ENCODE data around the gene ADAMTS7.
"Not testable (repeated sequence)": the region's sequence is repeated elsewhere in the genome, so short reads cannot be mapped to it uniquely, and the experiment has no call there.

The ADAMTS7 gene

GRCh38 chr15:78775472-78775871 lies 35.8 kb downstream of the ADAMTS7 start:
- no peak for TF ChIP-seq CTCF (IDR thresholded peaks at IDR 0.05; ENCODE audit: low read depth, low read length)
- DNase-seq (ENCODE audit: extremely low read depth, low read depth): no peak

- DNase-seq (ENCODE audit: extremely low read depth, low read depth): not testable (repeated sequence)
Observed at GRCh38 chr15:78774451-78774990, 36.7 kb downstream of the ADAMTS7 start.

- not testable (repeated sequence) for DNase-seq (ENCODE audit: extremely low read depth, low read depth)
Observed at GRCh38 chr15:78773765-78774450, 37.4 kb downstream of the ADAMTS7 start.

- no peak for TF ChIP-seq CTCF (IDR thresholded peaks at IDR 0.05; ENCODE audit: low read depth, low read length)
- no peak for DNase-seq (ENCODE audit: extremely low read depth, low read depth)
Observed at GRCh38 chr15:78772738-78773137, 38.5 kb downstream of the ADAMTS7 start.

GRCh38 chr15:78771436-78772000 lies 39.7 kb downstream of the ADAMTS7 start:
- not testable (repeated sequence) for DNase-seq (ENCODE audit: extremely low read depth, low read depth)

- not testable (repeated sequence) for DNase-seq (ENCODE audit: extremely low read depth, low read depth)
Observed at GRCh38 chr15:78771020-78771419, 40.2 kb downstream of the ADAMTS7 start.

- not testable (repeated sequence) for DNase-seq (ENCODE audit: extremely low read depth, low read depth)
Observed at GRCh38 chr15:78769473-78770225, 41.6 kb downstream of the ADAMTS7 start.

GRCh38 chr15:78768531-78769408 lies 42.5 kb downstream of the ADAMTS7 start:
- no peak for DNase-seq (ENCODE audit: extremely low read depth, low read depth)
- TF ChIP-seq CTCF (IDR thresholded peaks at IDR 0.05; ENCODE audit: low read depth, low read length): no peak

- DNase-seq (ENCODE audit: extremely low read depth, low read depth): no peak
- no peak for TF ChIP-seq CTCF (IDR thresholded peaks at IDR 0.05; ENCODE audit: low read depth, low read length)
Observed at GRCh38 chr15:78768096-78768495, 43.2 kb downstream of the ADAMTS7 start.

All from AG09319 (cell line).